GM19324 (cell line): ENCODE data around the gene ADCY5.

Source experiments
- ATAC-seq: cut with Tn5 transposase; IDR thresholded peaks from one replicate; pipeline ENCODE4 v1.9.1; 2021; ENCODE audit warnings: mild to moderate bottlenecking, moderate library complexity; ENCODE audit not compliant: unreplicated experiment, low FRiP score

The ADCY5 gene

GRCh38 chr3:123431658-123432324, 17.1 kb downstream of the ADCY5 start:
- no peak for ATAC-seq

GRCh38 chr3:123431007-123431657, 17.8 kb downstream of the ADCY5 start:
- ATAC-seq: no peak

- no peak for ATAC-seq
These were observed 18.6 kb downstream of the ADCY5 start for GRCh38 chr3:123430266-123430665.

DNA sequence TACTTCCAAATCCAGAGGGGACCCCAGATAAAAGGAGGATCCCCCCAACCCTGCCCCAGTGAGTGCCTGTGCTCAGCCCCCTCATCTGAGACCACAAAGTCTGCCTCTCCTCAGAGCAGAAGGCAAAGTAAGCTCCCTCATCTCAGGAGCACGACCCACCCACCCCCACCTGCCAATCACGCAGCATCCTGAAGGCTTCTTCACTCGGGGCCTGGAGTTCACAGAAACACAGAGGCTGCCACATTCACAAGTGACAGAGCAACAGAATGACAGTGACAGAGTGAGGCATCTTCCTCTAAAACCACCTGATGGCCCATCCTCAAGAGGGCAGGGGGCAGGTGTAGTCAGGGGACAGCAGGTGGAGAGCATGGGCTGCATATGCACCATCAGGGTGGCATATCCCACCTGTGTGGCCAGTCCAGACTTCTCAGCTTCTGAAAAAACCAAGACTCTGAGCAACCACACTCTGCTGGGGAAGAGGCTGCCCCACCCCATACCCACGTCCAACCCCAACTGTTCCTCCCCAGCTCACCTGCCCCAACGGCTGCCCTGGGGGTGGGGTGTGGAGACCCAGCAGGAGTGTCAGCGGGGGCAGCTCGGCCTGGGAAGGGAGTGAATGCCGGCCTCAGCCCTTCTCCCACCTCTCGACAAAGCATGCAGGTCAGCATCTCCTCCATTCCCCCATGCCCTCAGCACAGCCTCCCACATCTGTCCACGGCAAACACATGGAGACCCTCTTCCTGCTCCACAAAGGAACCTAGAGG, 19.3 kb downstream of the ADCY5 start:
- no peak for ATAC-seq

DNA sequence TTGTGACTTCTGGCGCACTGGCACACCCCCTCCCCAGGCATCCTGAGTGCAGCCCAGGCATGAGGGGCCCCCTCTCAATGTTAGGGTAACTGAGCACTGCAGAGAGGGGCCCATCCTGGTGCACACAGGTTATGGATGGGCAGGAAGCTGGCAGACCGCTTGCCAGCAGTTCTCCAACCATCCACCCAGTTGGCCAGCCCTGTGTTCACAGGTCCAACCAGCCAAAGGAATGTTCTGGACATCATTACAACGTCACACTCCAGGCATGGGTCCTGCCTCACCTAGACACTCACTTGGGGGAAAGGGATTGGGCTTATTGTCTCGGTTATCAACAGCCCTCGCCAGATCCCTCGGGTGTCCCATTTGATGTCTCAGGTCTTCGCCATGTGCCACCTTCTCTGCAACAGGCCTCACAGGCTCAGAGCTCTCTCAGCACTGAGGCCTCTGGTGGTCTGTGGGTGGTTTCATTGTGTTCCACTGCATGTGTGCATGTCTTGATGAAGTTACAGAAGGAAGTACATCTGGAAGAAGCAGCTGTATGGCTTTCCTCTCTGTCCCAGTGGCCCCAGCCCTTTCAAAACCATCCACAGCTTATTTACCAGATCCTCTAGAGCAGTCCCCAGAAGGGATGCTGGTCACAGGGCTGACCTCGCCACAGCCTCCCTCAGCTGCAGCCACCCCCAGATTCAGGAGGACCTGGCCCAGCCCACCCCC, 23.7 kb downstream of the ADCY5 start:
- ATAC-seq: no peak

DNA sequence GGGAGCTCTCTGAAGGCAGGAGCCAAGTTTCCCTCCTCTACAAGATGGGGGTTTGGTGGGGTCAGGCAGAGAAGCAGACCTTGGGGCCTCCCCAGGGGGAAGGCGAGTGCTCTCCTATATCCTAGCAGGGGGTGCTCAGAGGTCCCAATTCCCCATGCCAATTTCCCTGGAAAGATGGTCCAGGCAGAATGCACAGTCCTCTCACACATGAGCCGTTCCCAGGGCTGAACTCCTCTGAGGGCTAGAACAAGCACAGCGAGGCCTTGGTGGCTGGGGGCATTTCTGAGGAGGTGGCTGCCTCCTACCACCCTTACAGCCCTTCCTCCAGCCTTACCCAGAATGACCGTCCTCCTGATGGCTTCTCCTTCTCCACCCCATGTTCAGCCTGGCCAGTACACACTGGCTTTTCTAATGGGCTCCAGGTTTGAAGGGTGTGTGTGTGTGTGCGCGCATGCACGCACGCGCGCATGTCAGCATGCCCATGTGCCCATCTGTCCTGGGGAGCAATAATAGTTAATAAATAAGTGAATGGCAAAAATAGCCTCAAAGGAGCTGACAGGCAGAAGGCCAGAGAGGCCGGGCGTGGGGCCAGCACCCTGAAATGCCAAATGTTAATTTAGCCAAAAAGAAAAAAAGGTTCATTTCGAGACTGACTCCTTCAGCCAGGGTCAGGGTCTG, 24.4 kb downstream of the ADCY5 start:
- no peak for ATAC-seq

DNA sequence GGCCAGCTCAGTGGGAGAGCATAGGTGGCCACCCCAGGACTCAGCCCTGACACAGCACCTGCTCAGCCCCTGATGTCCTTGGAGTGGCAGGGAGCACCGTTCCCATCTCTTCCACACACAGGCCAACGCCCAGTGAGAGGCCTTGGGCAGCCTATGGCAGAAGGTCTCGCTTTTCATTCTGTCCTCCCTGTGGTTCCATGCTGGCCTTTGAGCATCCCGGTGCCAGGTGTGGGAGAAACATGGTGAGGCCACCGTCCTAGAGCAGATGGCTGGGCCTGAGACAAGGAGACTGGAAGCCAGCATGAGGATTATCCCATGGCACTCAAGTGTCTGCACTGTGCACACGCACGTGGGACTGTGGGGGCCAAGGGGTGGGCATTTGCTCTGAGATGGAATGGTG, 25.1 kb downstream of the ADCY5 start:
- no peak for ATAC-seq

- no peak for ATAC-seq
These were observed 25.9 kb downstream of the ADCY5 start for GRCh38 chr3:123423031-123423430.

DNA sequence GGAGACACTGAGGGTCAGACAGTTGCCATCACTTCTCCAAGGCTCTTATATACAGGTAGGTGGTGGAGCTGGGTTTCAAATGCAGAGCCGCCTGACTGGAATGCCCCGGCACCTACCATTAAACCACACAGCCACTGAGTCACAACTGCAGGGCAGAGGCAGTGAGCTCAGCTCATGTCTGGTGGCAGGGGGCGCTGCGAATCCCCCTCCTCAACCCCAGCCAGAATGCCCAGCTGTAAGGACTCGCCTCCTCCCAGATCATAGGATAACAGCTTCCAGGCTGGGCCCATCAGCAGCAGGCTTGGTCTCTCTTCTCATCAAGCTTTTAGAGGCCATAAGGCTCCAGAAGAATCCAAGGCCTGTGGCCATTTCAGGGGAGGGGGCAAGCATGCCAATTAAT, 26.4 kb downstream of the ADCY5 start:
- ATAC-seq: no peak

GRCh38 chr3:123421353-123422174, 27.3 kb downstream of the ADCY5 start:
- ATAC-seq: no peak

DNA sequence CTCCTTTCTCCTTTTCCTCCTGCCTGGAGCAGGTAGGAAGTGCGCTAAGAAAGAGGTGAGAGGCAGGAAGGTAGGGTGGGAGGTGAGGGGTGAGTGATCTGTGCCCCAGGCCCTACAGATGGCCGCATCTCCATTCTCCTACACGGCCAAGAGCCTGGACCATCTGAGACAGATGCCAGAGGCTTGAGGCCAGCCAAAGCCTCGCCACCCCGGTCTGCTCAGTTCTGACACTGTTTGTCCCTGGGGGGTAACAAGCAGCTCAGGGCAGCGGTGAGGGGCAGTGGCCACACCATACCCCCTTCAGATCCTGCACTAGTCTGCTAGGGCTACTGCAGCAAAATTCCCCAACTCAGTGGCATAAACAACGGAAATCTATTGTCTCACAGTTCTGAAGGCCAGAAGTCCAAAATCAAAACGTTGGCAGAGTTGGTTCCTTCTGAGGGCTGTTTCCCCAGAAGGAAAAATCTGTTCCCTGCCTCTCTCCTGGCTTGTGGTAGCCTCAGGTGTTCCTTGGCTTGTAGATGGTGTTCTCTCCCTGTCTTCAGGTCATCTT, 28.4 kb downstream of the ADCY5 start:
- no peak for ATAC-seq

- ATAC-seq: no peak
These were observed 29.0 kb downstream of the ADCY5 start for GRCh38 chr3:123419850-123420297.

DNA sequence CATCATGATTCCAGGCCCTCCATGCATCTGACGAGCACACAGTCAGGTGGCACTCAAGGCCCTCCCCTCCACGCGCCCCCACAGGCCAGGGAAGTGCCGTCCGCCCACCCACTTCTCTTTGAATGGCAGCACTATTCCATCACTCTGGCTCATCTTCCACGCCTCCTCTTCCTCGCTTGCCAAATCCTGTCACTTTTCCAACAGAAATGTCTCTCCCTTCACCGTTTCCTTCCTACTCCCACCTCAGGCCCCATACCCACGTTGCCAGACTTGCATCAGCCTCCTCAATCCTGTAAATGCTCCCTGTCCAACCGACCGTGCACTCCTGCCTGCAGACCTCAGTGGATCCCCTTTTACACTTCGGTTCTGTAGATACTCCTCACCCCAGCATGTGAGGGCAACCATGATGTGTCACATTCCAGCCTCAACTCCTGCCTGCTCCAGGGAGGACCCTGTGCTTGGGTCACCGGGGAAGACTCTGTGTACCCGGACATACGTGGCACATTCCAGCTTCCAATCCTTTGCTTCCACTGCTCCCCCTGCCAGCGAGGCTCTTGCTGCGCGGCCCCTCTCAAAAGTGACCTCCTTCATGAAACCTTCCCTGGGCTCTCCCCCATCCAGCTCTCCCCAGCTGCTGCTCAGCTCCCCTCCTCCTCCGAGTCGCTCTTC, 29.6 kb downstream of the ADCY5 start:
- ATAC-seq: no peak

GRCh38 chr3:123416647-123417046, 32.2 kb downstream of the ADCY5 start:
- no peak for ATAC-seq

DNA sequence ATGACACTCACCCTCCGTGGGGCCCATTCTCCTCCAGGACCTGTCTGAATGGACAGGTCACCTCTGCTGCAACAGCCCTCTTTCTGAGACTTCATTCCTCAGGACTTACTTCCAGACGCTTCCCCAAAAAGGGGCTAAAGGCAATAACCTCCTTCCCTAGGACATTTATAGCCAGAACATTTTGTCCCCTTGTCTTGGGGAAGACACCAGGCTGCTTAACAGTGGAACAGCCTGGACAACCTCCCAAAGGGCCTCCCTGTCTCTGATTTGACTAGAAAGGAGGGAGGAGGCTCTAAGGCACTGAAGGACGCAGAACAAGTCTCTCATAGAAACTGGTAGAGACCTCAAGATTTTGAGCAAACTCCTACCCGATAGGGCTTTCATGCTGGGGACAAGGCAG, 32.7 kb downstream of the ADCY5 start:
- ATAC-seq: no peak

- no peak for ATAC-seq
These were observed 33.7 kb downstream of the ADCY5 start for GRCh38 chr3:123414973-123415775.

- no peak for ATAC-seq
These were observed 35.9 kb downstream of the ADCY5 start for GRCh38 chr3:123412811-123413604.
